ENCODE measurements around the gene RNASE4.

RNASE4 gene

DNA sequence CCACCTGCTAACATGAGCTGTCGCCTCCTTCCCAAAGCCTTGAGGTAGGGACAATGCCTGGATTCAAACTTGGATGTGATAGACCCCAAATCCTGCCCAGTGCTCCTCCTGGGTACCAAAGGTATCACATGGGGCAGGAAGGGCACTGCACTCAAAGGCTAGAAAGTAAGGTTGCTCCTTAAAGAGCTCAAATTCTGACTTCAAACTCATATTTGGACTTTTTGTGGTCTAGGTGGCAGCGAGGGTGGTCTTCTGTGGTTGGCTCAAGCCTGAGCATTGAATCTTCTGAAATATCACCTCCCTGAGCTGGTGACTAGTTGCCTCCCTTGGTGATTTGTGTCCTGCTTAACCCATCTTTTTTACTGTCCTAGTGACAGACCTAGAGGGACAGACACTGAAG, 8.3 kb upstream of the RNASE4 start:
- DNase-seq, result no peak

DNA sequence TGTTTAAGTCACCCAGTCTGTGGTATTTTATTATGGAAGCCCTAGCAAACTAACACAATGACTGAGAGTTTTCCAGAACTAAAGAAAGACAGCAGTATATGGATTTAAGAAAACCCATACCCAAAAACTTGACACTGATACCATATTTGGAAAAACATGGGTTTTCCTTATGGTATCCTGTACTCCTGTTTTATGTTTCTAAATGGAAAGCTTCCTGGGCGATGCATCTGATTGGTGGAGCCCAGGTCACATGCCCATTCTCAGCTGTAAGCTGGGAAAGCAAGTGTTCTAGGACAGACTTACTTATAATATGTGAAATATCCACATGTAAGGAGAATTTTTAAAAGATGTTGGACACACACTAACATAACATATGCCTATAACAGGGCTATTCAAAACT, 4.5 kb upstream of the RNASE4 start:
- no peak for DNase-seq

DNA sequence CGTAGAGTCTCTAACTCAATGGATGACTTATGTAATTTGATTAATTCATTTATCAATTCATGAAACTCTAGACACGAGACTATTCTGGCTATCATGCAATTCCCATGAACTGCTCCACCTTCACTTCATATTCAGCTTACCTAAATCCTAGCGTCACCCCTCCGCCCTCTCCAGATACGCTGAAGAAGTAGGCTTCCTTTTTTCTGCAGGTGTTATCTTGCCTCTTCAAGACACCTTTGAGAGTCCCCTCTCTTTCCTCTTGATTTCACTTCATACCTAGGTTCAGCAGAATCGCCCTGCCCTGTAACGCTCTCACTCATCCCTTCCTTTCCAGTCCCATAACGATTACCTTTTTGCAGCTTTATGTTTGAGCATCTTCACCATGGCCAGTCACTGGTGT, 4.0 kb upstream of the RNASE4 start:
- DNase-seq, result no peak

DNA sequence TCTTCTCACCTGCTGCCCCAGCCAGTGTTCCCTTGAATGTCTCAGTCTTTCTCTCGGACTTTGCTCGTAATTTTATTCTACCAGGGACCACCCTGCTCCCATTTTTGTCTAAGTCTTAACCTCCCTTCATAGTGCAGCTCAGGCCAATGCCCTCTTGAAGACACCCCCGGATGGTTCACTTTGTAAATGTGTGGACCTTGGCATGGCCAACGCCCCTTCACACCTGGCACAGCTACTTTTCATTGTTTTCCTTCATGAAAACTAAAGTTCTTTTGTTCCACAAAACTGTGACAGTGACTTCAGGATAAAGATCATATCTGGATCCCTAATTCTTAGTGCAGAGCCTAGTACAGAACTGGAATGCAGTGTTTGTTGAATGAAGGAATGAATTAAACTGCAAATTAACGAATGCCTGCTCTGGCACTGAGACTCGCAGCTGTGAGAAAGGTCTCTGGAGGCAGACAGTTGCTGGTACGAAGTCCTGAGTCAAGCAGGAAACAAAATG, 3.5 kb upstream of the RNASE4 start:
- DNase-seq, result no peak

DNA sequence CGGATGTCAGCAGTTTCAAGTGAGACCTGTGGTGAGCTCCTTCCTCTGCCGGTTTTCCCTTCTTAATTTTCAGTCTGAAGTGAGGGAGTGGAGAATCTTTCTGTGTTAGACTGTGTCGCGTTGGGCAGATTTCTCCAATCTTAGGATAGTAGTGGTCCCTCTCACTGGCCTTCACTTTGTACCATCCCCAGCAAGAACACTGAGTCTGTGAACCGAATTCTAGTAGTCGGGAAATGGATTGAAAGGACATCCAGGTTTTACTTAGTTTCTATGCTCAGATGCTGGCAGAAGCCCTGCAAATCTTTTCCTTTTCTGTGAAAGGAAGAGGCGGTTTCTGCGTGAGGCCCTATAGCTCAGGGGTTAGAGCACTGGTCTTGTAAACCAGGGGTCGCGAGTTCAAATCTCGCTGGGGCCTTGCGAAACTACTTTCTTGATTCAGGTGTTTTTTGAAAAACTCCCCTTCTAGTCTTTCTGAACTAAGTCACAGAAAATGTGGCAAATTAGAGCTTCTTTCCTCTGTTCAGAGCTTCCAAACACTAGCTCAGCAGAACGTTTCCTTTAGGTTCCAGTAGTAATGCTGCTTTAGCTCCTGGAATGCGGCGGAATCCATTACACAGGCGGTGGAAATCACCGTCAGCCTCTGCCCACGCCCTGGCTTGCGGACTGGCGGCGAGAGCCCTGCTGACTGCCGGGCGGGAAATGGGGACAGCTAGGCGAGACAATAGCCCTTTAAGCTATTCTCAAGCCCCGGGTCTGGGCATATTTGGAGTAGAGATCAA, 2.8 kb upstream of the RNASE4 start:
- DNase-seq, result peak; percentile 89 to 92

DNA sequence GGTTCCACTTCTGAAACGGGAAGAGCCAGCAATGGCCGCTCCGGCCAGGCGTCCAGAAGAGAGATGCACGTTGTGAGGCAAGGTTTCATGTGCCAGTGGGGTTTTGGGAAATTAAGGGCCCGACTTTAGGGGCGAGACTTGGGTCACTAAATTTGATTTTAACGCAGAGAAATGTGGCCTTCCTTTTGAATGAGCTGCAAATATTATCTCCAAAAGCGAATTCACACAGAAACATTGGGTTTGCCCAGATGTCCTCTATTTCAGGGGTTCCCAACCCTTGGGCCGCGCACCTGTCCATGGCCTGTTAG, 2.3 kb upstream of the RNASE4 start:
- no peak for DNase-seq

DNA sequence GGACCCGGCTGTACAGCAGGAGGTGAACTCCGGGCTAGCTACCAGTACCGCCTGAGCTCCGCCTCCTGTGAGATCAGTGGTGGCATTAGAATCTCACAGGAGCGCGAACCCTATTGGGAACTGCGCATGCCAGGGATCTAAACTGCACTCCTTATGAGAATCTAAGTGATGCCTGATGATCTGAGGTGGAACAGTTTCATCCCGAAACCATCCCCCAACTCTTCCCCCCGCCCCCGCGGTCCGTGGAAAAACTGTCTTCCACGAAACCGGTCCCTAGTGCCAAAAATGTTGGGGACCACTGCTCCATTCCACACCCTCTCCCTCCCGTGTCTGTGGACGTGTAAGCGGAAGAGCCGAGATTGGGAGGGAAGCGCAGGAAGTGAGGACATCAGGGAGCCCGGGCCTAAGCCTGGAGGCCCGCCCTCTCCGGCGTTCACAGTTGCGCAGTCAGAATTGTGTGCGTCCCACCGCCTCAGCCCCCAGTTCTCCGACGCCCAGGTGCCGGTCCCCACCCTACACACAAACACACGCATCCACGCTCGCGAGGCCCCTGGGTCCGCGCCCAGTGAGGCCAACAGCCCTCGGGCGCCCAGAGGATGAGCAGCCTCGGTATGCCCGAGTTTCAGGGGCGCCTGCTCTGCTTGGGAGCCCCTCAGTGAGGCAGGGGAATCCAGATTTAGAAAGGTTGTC, 1.8 kb upstream of the RNASE4 start:
- peak; percentile 63 to 65 for DNase-seq

DNA sequence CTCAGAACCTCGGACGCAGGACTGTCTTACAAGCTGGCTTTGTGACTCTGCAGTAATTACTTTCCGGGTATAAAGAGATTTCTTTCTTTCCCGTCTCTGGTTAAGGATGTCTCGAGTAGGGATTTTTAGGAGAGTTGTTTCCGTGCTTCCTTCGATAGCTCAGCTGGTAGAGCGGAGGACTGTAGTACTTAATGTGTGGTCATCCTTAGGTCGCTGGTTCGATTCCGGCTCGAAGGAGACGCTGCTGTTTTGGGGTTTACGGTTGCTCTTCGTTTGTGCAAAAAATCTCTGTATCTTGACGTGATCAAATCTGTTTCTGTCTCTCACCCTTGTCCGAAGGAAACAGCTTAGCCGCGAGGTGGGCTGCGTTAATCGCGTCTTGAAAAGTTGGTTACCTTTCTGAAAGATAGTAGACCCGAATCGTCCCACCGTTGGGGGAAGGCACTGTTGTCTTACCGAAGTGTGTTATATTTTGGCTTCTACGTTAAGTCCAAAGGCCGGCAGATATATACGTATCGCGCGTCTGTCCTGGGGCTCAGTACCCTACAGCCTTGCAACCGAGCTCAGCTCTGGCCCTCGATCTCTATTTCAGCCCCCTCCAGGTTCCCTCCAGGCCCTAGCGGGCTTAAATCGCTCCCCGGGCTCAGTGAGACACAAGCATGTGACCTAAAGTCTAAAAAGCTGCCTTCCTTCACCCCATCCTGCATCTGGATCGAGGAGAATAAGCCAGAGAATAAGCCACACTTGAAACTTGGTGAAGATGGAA, 1.1 kb upstream of the RNASE4 start:
- DNase-seq, result peak; percentile 78 to 84

DNA sequence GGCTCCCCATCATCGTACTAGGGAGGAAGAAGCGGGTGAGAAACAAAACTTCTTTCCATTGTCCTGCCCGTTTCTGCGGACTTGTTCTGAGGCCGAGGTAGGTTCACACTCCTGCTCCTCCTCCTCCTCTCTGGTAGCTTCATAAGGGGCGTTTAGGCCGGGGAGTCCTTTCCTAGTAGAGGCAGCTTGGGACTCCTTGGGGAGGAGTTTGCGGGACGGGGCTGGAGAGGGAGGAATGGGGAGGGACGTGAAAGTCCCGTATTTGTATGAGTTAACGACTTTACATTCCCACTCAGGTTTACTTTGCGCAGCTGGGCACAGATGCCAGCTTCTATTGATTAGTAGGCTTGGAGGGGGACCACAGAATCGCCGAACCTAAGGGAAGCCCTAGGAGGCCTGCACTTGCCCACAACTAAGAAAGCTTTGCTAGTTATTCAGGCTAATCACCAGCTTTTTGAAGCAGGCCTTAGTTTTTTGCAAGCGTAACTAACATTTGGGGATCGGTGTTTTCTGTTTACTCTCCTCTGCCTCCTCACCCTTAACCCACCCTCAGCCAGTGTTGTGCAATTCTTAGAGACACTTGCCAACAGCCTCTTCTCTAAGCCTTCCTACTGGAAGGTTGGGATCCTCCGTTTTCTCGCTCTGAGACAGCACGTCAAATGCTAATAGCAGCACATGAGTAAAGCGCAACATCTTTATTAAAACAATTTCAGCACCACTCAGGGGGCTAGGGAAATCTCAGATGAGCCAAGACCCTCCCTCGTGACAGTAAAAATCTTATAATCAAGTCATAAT, 499 bp downstream of the RNASE4 start:
- DNase-seq, result no peak

DNA sequence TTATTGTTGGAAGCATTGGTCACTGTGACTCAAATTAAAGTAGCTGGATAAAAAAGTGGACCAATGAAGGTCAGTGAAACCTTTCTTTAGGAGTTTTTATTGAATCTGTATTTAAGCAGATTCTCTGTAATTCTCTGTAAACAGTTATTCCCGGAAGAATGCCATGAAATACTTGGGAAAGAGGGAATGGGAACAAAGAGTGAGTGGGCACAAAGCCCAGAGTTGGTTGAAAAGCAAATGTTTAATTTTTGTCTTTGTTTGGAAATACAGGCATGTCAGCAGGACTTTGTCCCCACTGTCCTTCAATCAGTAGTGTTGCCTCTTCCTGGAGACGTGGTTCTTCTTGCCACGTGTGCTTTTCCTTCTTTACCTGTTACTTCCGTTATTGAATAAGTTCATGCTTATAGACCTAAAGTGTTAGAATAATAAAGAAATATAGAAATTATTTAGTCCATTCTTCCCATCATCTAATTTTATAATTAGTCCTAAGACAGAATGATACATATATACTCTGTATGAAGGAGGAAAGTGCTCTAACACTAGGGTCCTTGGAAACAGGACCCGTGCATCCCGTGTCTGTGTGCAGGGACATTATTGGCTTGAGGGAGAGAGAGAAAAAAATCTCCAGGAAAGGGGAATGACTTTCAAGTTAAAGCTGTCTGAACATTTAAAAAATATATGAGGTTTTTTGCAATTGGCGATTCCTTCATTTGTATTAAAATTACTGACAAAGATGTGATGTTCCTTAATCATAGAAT, 2.2 kb downstream of the RNASE4 start:
- DNase-seq, result no peak

DNA sequence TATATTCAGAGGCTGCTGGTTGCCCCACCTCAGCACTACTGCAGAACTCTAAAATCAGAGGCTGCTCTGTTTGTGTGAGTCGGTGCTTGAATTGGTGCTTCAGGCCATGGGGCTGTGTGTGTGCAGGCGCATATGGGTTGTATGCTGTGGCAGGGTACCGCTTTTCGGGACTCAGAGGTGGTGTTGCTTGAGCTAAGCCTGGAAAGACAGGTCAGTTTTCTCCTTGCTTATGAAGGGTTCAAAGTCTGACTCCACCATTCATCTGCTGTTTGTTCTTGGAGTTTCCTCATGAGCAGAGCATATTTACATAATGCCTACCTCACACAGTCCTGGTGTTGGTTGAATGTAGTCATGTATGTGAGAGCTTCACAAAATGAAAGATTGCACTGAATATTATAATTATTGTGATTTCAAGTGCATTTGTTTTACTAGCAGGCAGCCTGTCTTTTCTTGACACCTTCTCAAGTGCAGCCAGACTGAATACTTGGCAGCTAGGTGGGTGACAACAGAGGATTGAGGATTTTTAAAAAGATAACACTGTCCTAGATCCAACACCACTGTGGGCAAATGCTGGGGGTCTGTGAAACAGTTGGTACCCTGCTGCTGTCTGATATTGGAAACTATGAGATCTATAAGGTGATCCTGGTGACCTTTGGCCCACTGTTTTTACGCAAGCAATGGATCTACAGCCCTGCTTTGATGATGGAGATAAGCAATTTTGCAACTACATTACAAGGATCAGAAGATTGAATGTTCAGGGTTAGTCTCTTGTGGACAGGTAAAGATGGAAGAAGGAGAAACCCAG, 3.2 kb downstream of the RNASE4 start:
- no peak for DNase-seq

DNA sequence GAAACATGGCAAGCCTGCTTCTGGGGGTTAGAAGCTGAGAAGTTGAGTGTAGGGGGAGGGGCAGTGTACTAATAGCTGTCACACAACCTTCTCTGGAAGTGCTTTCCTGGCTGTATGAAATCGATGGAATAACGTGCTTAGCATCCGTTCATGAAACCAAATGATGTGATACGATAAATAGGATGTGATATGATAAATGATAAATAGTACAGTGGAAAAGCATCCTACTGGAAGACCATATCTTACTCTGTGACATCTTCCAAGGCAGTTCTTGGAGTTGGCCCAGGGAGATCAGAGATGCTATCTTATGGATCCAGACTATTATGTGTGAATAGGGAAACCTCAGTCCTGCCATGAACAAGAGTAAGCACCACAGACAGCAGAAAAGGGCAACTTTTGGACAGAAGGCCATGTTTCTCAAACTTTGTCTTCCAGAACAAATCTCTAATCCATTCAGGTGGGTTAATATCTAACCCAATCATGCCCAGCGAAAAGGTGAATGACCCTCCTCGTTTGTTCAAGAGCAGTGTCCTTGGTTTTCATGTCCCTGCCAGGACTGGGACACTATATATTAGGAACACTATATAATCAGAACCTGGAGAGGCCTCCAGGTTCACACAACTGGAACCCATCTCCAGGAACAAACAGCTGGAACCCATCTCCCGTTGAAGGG, 3.9 kb downstream of the RNASE4 start, which contains the start of gene ANG:
ANG (plus strand) TSS at position 598 of the 673 bp plus-strand sequence. CDS start 4,801 bp downstream, outside the sequence.
- no peak for DNase-seq

DNA sequence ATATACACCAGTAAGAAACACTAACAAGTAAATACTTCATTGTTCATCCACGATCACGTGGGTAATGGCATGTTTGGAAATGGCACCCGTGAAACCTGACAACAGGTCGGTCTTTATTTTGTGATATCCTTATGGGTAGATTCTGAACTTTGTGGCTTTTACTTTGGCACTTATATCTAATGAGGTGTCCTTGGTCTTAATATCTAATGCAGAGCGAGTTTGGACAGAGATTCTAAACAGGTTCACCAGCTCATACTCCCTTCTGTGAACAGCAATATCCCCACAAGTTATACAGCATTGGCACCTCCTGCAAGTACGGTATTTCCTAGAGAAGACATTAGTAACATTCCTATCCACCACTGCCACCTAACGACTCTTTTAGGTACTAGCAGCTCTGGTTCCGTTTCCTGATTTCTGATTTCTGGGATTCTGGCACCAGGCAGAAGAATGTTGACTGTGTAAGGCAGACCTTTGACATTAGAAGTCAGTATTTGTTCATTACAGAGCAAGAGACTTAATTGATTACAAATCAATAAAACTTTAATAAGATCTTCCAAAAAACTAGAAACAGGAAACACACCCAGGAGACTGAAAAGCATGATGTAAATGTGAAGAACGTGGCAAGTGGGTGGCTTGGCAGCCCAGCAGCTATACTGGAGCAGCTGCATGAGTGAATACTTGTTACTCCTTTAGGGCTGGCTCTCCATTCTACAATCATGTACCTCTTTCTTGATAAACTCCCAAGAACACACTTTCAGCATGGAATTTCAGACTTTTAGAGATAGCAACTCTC, 6.7 kb downstream of the RNASE4 start:
- DNase-seq, result peak; percentile 20 to 28

DNA sequence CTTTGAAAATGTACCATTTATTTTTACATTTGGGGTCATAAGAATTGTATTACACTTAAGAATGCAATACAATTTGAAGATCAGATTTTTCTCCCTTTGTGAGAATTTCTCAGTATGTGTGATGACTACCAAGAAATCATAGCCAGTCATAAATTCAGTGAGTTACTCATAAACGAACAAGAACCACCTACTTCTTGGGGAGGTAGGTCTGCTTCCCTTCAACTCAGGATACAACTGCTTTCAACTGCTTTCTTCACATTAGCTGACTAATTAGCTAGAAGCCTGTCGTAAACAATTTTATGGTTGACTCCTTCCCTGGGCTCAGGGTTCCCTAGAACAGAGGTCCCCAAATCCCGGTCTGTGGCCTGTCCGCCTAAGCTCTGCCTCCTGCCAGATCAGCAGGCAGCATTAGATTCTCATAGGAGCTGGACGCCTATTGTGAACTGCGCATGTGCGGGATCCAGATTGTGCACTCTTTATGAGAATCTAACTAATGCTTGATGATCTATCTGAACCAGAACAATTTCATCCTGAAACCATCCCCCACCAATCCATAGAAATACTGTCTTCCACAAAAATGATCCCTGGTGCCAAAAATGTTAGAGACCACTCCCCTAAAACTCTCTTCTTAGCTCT, 7.9 kb downstream of the RNASE4 start:
- no peak for DNase-seq

DNA sequence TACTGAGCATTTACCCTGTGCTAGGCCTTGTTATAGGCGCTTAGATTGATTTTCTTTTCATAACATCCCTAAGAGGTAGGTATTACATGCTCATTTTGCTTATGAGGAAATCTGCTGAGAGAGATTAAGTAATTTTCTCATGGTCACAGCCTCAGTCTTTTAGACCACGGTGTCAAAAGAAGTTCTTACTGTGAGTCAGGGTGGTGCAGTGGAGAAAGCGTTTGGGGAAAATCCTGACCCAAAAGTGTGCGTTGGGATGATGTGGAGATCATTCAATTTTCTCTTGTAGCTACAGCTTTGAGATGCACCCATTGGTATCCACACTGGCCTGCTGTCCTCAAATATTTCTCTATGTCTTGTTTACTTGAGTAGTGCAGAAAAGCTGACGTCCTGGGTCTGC, 12.4 kb downstream of the RNASE4 start:
- no peak for DNase-seq

DNA sequence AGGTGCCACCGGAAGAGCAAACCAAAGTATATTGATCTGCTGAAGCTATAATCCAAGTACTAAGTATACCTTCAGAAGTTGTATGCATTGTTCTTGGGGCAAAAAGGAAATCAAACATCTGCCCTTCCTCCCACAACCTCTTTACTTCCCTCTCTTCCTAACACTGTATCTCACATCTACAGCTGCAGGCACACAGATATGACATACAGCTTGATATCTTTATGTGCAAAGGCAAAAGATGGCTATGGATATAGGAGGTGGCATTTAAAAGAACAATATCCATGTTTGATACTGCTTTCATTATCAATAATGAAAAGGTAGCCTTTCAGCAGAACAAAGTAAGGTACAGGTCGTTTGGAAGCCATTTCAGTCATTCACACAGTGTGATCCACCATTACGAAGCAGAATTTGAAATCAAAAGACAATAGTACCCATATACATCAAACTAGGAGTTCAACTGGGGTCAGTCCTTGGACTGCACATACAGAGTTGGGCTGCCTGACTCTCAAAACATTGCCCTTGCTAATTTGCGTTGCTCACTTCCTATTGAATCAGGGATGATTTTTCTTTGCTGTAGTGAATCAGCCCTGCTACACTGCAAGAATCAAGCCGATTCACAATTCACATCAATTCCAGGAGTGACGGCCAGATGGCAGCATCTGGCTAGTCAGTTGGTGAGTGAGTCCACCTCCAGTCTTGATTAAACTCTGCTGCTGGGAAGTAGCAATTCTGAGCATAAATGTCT, 13.1 kb downstream of the RNASE4 start:
- peak; percentile 58 to 59 for DNase-seq

DNA sequence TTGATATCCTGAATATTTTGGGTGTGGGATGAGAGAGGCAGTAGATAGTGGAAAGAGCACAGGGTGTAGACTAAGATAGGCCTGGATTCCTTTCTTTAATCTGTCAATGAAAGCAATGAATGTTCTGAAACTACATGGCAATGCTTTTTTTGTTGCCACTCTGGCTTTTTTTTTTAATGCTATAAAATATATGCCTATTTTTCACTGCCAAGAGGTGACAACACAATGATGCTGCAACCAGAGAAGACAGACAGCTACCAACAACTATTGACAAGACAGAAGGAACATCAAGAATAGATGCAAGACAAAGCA, 13.6 kb downstream of the RNASE4 start:
- no peak for DNase-seq

DNA sequence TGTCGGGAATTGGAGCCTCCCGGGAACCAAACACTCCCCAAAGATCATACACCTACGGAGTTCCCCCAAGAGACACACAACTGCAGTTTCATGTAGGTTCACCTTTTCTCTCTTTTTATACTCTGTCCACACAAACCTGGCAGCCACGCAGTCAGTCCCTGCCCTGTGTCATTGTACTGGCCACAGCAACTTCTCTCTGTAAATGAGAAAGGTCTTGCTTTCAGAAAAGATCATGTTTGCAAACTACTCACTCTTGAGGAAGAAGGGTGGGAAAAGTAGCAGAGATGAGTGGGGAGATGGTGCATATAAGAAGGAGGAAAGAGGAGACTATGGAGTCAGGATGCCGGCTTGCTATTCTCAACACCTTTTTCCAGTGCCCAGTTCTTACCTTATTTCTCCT, 14.6 kb downstream of the RNASE4 start:
- no peak for DNase-seq

DNA sequence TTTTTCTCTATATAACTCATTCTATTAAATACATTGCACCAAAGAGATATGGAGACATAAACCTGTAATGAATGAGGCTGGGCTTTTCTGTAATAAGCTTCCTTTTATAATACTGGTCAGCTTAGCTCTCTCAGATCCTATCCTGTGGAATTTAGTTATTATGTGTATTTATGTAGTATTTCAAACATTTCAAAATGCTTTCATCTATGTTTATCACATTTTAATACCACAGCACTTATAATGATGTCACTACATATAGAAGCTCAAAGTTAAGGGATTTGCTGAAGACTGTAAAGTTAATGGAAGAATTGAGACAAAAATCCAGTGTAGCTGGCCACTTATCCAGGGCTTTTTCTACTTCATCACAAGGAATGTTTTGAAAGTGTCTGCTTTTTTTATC, 15.6 kb downstream of the RNASE4 start:
- DNase-seq, result no peak
